ENCODE results near the gene ABCC4.
"Not testable (repeated sequence)": the region's sequence is repeated elsewhere in the genome, so short reads cannot be mapped to it uniquely, and the experiment has no call there.

The ABCC4 gene

DNA sequence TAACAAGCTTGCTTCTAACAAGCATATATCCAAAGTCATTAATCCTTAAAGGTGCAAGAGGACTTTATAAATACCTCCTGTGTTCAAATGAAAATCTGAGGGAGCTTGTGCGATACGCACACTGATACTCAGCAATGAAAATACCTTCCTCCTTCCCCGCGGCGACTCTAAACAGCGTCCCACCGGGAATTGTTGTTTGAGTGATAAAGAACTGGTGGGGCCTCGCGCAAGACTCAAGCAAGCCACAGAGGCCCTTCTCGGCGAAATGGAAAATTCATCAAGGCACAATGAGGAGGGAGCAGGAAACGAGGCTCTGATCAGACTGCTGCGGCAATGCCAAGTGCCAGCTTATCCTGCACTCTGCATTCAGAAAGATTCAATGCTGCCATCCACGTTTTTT, 126.7 kb downstream of the ABCC4 start:
- TF ChIP-seq CTCF (IDR thresholded peaks at IDR 0.05; ENCODE audit: control insufficient read depth, insufficient read depth, low read depth, low read length, missing control alignments): no peak
- no peak overlapping the region for H3K4me3 ChIP-seq (ENCODE audit: control insufficient read depth, low read depth, low read length)
- DNase-seq (ENCODE audit: low read depth): no peak

DNA sequence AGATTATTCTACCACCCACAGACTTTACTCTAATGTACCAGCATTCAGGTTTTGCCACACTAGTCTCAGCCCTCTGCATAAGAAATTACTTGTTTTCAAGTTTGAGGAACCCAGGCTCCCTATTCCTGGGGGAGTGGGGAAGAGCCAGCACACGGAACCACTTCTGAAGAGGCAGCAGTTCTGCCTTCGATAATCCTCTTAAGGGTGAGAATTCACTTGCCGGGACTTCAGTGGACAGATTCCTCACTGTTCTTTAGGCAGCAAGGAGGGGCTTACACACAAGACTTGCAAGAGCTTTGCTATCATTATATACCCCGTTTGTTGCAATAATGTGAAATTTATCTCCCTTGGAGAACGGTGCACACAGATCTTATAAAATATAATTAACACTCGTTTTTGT, 133.1 kb downstream of the ABCC4 start:
- TF ChIP-seq CTCF (IDR thresholded peaks at IDR 0.05; ENCODE audit: control insufficient read depth, insufficient read depth, low read depth, low read length, missing control alignments): no peak
- no peak overlapping the region for H3K4me3 ChIP-seq (ENCODE audit: control insufficient read depth, low read depth, low read length)
- DNase-seq (ENCODE audit: low read depth): no peak

GRCh38 chr13:95167003-95167402, 134.2 kb downstream of the ABCC4 start:
- H3K4me3 ChIP-seq (ENCODE audit: control insufficient read depth, low read depth, low read length); DNase-seq (ENCODE audit: low read depth): not testable (repeated sequence)

DNA sequence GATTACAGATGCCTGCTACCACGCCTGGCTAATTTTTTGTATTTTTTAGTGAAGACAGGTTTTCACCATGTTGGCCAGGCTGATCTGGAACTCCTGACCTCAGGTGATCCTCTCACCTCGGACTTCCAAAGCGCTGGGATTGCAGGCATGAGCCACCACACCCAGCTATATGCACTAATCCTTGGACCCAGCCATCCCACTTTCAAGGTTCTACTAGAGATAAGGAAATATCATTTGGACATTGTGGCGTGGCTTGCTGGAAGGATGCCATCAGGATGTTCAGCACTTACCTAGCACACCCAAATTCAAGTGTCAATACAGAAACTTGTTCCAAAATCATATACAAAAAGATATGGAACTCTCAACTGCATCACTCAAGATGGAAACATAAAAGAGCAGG, 136.4 kb downstream of the ABCC4 start:
- no peak overlapping the region for H3K4me3 ChIP-seq (ENCODE audit: control insufficient read depth, low read depth, low read length)
- no peak for TF ChIP-seq CTCF (IDR thresholded peaks at IDR 0.05; ENCODE audit: control insufficient read depth, insufficient read depth, low read depth, low read length, missing control alignments)
- DNase-seq (ENCODE audit: low read depth): no peak

DNA sequence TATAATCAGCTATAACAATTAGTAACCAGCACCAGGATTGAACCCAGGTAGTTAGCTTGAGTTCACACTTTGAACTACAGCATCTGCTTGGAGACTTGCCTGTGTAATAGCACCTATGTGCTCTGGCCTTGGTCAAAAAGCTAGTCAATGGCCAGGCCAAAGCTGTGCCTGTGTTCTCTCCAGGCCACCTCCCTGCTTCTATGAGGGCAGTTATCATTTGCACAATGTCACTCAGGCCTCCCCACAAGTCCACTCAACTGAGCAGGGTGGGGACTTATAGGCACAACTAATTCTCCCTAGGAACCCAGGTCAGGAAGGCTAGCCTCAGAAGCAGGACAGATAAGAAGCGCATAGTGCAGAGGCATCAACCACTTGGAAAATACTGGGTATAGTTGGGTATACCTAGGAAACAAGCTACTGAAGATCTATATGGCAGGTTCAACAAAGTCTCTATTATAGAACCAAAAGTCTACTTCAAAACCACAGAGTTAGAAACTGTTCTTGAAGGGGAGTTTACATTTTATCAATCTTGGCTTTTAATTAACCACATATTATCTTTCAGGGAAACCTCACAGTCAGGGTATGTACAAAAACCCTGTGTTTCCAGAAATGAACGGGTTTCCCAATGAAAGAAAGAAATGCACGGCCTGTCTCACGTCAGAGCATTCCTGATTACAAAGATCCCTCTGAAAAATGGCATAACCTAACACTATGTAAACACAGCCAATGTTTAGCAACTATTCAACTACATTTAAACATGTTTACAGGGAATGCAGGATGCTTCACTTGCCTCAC, 140.9 kb downstream of the ABCC4 start:
- TF ChIP-seq CTCF (IDR thresholded peaks at IDR 0.05; ENCODE audit: control insufficient read depth, insufficient read depth, low read depth, low read length, missing control alignments): no peak
- no peak for DNase-seq (ENCODE audit: low read depth)
- no peak overlapping the region for H3K4me3 ChIP-seq (ENCODE audit: control insufficient read depth, low read depth, low read length)

- H3K4me3 ChIP-seq (ENCODE audit: control insufficient read depth, low read depth, low read length): no peak overlapping the region
- no peak for DNase-seq (ENCODE audit: low read depth)
- no peak for TF ChIP-seq CTCF (IDR thresholded peaks at IDR 0.05; ENCODE audit: control insufficient read depth, insufficient read depth, low read depth, low read length, missing control alignments)
Measured at GRCh38 chr13:95159458-95159857, 141.8 kb downstream of the ABCC4 start.

- TF ChIP-seq CTCF (IDR thresholded peaks at IDR 0.05; ENCODE audit: control insufficient read depth, insufficient read depth, low read depth, low read length, missing control alignments): peak; percentile 50
- no peak for DNase-seq (ENCODE audit: low read depth)
- no peak overlapping the region for H3K4me3 ChIP-seq (ENCODE audit: control insufficient read depth, low read depth, low read length)
Measured at GRCh38 chr13:95156208-95156607, 145.0 kb downstream of the ABCC4 start.

All from AG09309 (cell line).